C4-2B (cell line): Measurements from ENCODE around the gene ZNF91.
"Not testable (repeated sequence)": the region's sequence is repeated elsewhere in the genome, so short reads cannot be mapped to it uniquely, and the experiment has no call there.

Experiments used
- H3K27ac ChIP-seq: fragments of 450-650 bp; 2 replicates; pipeline ENCODE4 v1.5.1; 2017
- ZFX ChIP-seq: fragments of 450-650 bp; IDR thresholded peaks from 2 replicates; pipeline ENCODE4 v1.6.1; 2017
- TF ChIP-seq, protein P1 (sequence below): fragments of 450-650 bp; conservative IDR thresholded peaks from 2 replicates; pipeline ENCODE4 v1.5.1; 2017; ENCODE audit warnings: mild to moderate bottlenecking

The ZNF91 gene

DNA sequence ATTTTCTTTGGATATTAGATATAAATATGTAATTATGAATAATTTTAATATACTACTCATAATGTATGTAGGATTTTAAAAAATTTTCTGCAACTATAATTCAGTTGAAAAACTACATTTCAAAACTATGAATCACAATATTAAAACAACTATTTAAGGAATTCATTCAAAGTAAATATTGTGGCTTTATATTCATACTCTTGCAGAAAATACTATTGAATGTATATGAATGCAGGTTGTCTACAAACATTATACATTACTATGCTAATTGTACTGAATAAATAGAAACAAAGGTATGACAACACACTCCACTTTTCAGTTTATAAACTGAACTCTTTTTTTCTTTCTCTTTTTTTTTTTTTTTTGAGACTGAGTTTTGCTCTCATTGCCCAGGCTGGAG, 14.2 kb downstream of the ZNF91 start:
- TF ChIP-seq, protein P1, sequence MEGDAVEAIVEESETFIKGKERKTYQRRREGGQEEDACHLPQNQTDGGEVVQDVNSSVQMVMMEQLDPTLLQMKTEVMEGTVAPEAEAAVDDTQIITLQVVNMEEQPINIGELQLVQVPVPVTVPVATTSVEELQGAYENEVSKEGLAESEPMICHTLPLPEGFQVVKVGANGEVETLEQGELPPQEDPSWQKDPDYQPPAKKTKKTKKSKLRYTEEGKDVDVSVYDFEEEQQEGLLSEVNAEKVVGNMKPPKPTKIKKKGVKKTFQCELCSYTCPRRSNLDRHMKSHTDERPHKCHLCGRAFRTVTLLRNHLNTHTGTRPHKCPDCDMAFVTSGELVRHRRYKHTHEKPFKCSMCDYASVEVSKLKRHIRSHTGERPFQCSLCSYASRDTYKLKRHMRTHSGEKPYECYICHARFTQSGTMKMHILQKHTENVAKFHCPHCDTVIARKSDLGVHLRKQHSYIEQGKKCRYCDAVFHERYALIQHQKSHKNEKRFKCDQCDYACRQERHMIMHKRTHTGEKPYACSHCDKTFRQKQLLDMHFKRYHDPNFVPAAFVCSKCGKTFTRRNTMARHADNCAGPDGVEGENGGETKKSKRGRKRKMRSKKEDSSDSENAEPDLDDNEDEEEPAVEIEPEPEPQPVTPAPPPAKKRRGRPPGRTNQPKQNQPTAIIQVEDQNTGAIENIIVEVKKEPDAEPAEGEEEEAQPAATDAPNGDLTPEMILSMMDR: no peak
- no peak for TF ChIP-seq ZFX

DNA sequence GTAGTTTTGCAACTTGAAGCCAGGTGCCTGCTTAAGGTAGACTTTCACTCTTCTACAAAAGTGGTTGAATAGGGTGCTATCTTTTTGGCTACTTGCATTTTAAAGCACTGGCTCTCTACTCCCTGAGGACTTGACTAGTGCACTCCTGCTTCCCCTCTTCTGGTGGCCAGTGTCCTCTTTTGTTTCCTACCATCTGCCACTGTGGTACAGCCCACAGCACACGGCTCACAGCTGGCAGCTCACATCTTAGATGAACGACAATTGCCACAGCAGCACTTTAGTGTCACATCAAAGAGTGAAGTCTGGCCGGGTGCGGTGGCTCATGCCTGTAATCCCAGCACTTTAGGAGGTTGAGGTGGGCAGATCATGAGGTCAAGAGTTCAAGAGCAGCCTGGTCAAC, 15.6 kb downstream of the ZNF91 start:
- not testable (repeated sequence) for H3K27ac ChIP-seq

More for the DNA sequence above, 14.2 kb downstream of the ZNF91 start:
- H3K27ac ChIP-seq: no peak overlapping the region

DNA sequence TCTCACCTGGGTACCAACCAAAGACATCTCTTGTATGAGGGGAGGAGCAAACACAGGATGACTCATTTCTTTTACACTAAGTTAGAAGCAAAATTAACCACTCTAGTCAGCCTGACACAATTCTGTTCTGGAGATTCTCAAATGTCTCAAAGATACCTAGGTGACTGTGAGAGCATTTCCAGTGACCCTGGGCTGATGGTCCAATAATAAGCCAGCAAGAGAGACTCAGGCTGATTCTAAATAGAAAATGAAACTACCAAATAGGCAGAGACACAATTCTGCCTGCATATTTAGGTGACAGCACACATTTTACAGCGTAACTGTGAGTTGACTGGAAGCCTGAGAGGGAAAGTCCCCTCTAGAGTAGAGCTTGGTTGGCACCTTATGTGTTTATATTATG, 16.3 kb downstream of the ZNF91 start:
- TF ChIP-seq, protein P1: no peak
- no peak for TF ChIP-seq ZFX
- no peak overlapping the region for H3K27ac ChIP-seq

DNA sequence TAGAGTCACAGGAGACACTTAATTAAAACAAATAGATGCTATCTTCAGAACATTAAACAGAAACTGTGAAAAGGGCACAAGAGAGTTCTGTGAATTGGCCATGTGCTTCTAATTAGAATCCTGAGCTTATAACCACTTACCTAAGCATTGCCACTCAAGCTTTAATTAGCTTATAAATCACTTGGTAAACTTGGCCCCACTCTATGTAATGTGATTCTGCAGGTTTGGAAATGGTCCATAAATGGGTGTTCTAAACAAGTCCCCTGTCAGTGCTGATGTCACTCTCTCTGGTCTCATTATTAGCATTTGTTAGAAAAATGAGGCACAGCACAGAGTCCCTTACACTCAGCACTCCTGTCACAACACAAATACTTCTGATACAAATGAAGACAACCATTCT, 18.0 kb downstream of the ZNF91 start:
- TF ChIP-seq ZFX: no peak
- TF ChIP-seq, protein P1: no peak
- H3K27ac ChIP-seq: no peak overlapping the region

DNA sequence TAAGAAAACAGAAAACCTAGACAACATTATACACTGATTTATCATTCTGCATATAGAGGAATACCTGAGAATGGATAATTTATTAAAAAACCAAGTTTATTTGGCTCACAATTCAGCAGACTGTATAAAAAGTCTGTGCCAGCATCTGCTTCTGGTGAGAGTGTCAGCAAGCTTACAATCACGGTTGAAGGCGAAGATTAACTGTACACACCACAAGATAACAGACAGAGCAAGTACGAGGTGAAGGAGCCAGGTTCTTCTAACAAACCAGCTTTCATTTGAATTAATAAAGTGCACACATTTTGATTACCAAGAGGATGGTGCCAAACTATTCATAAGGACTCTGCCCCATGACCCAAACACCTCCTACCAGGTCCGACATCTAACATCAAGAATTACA, 28.8 kb downstream of the ZNF91 start:
- no peak overlapping the region for H3K27ac ChIP-seq
- TF ChIP-seq ZFX: no peak
- TF ChIP-seq, protein P1: no peak

DNA sequence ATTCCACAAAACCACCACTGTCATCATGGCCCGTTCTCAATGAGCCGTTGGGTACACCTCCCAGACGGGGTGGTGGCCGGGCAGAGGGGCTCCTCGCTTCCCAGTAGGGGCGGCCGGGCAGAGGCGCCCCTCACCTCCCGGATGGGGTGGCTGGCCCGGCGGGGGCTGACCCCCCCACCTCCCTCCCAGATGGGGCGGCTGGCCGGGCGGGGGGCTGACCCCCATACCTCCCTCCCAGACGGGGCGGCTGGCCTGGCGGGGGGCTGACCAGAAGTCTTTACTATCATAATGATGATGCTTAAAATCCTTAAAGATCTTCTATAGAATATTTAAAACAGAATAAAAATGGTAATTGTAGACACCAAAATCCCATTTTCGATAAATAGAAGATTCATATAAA, 29.2 kb downstream of the ZNF91 start:
- not testable (repeated sequence) for H3K27ac ChIP-seq

DNA sequence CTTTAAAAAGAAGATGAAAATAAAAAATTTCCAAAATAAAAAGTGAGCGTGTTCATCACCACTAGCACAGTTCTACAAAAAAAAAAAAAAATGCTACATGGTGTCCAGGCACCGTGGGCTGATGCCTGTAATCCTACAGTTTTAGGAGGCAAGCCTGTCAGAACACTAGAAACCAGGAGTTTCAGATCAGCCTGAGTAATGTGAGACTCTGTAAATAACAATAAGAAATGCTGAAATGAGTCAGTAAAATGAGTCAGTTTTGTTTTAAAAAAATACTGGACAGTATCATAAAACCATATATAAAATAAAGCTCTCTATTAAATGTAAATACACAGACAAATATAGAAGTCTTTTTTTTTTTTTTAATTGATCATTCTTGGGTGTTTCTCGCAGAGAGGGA, 30.0 kb downstream of the ZNF91 start:
- TF ChIP-seq ZFX: no peak
- TF ChIP-seq, protein P1: no peak
- no peak overlapping the region for H3K27ac ChIP-seq

DNA sequence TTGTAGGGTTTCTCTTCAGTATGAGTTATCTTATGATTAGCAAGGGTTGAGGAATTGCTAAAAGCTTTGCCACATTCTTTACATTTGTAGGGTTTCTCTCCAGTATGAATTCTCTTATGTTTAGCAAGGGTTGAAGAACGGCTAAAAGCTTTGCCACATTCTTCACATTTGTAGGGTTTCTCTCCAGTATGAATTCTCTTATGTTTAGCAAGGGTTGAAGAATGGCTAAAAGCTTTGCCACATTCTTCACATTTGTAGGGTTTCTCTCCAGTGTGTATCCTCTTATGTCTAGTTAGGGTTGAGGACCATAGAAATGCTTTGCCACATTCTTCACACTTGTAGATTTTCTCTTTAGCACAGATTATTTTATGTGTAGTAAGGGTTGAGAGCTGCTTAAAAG, 33.4 kb downstream of the ZNF91 start:
- not testable (repeated sequence) for H3K27ac ChIP-seq

DNA sequence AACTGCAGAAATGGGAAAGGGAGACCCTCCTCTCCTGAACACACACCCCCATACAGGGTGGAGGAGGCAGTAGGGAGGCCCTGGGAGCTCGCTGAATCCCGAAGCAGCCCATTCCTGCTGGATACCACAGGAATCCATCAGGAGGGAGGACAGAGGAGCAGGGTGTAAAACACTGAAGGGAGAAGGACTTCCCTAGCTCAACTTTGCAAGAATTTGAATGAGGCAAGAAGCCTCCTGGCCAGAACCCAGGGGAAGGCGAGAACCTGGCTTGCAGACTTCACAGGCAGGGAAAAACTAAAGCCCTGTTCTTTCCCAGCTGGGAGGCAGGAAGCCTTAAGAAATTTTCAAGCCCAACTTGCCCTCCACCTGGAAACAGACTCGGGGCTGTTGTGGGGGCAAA, 43.5 kb downstream of the ZNF91 start:
- TF ChIP-seq, protein P1: no peak
- TF ChIP-seq ZFX: no peak

More for the DNA sequence above, 43.5 kb downstream of the ZNF91 start:
- H3K27ac ChIP-seq: no peak overlapping the region
